Vagina (tissue), 2 donors: ENCODE measurements around the gene FAM32A.

ENCODE experiments used
- CTCF ChIP-seq, 3 experiments: fragments of 450-650 bp in 2 of 3; fragments of 200-600 bp in 1 of 3; sonication (generic) in 1 of 3; IDR thresholded peaks; one replicate each; pipeline ENCODE4 v1.5.1; 2017 to 2019; ENCODE audit warnings: antibody characterized with exemption in 3 of 3, mild to moderate bottlenecking in 2 of 3, moderate library complexity in 2 of 3
- POLR2A ChIP-seq, 2 donors: fragments of 450-650 bp; IDR thresholded peaks; one replicate each; pipeline ENCODE4 v1.6.1; 2017; ENCODE audit warnings: antibody characterized with exemption in 2 of 2, mild to moderate bottlenecking in 2 of 2, moderate library complexity in 2 of 2

GRCh38 chr19:16148443-16149229 is 36.6 kb upstream of the FAM32A start:
- TF ChIP-seq CTCF (IDR thresholded peaks at IDR 0.05), result no peak
- no peak for TF ChIP-seq POLR2A (IDR thresholded peaks at IDR 0.05)
